SHP77 treated with DMSO at 0.1 percent for 48 hours (cell line): Measurements from ENCODE around the gene ZFP36L1.
A peak's percentile ranks its signal among the peaks of the same experiment; 100 is the strongest.

Source experiments
- DNase-seq: peaks from one replicate; lab custom pipeline; 2025; lab: John Stamatoyannopoulos, UW

ZFP36L1 gene

DNA sequence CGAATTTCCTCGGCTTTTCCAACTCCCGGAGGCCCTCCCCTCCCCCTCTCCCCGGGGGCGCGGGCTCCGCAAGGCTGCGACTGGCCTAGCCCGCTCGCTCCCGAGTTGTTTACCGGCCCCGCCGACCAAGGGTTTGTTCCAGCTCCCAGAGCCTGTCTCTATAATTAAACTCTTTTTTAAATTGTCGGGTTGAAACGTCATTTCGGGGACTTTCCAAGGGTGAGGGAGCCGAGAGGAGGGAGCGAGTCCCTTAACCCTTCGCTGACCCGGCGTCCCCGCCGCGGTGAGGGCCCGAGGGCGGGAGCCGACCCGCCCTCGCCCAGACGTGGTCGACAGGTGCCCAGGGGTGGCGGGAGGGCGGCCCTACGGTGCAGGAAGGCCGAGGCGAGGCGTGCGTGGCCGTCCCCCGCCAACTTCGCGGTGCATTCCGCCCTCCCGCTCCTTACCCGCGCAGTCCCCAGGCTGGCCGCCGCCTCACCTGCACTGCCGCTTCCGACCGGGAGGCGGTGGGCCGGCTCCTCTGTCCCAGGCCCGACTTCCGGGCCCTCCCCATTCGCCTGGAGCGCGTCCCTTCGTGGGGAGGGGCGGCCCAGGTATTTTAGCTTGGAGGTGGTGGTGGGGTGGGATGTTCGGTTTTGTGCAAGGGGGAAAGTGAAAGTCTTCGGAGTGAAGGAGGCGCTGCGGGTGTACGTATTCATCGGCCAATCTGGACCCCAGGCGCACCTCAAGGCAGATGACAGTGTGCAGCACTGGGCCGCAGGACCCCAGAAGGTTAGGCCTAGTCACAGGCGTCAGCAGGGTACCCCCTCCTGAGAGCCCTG is 2.9 kb upstream of the ZFP36L1 start:
- no peak for DNase-seq

- no peak for DNase-seq
Observed at GRCh38 chr14:68794851-68795596, 2.2 kb upstream of the ZFP36L1 start.

DNA sequence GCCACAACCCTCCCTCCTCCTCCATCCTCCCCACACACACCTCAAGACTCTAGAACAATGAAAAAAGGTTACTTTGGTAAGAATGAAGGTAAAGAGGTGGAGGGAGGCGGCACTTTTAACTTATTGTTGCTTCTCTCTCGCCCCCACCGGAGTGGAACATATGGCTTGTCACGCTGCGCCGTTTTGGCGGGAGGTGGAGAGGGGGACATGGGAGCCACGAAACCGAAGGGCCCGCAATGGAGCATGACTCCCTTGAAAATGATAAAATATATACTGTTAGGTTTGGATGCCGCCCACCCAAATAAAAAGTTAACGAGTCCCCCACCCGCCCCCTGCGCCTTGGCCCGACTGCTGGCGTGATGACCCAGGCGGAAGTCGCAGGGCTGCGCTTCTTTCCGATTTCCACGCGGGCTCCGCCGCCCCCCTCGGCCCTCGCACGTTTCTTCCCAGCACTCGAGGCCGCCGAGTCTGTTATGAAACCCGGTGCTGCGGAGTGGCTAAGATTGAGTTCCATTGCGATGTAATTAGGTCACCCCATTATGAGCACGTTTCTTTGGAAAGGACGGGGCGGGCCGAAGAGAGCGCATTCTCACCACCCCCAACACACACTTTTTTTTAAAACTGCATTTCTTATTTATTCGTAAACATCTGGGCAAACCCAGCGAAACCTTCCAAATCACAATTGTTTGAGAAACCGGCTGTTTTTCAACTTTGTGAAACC is 1.4 kb upstream of the ZFP36L1 start:
- DNase-seq = no peak

- no peak for DNase-seq
Observed at GRCh38 chr14:68793734-68794129, 865 bp upstream of the ZFP36L1 start.

DNA sequence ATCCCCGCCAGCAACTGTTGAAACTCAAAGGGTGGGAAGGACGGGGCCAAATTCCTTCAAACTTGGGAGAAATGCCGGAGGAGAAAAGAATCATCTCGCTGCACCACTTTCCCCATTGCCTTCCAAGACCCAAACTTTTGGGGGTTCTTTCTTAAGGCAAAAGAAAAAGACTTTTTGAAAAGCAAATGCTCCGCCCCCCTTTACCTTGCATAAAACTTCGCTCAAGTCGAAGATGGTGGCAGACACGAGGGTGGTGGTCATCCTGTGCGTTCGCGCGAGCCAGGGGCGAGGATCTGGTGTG is 239 bp downstream of the ZFP36L1 start:
- DNase-seq = no peak

DNA sequence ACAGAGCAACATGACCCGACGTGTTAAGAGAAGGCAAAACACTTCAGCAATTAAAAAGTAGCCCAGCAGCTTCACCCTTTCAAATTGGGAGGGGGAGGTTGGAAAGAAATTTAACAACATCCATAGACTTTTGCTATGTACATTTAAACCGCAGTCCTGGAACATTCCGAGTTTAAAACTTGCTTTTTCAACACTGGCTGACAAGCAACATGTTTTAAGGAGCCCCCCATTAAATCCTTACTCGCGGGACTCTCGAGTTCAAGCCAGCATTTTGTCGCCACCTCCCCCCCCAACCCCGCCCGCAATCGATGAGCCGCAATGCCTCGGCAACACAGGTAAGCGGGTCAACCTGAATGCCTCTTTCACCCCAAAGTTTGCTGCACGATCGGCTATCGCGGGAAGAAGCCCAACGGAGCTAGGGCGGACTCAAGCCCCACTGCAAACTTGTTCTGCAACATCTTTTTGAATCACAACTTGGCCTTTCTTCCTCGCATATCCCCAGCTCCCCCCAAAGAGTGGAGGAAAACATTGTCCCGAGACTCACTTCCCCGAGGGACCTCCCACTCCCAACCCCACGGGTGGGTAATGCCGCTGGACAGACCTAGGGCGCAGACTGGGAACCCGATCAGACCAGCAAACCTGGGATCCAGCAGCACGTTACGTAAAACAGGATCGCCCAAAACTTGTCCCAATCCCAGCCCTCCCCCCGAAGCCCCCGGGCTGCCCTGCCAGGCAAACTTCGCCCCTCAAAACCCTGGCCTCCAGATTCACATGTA is 777 bp downstream of the ZFP36L1 start:
- DNase-seq = no peak

DNA sequence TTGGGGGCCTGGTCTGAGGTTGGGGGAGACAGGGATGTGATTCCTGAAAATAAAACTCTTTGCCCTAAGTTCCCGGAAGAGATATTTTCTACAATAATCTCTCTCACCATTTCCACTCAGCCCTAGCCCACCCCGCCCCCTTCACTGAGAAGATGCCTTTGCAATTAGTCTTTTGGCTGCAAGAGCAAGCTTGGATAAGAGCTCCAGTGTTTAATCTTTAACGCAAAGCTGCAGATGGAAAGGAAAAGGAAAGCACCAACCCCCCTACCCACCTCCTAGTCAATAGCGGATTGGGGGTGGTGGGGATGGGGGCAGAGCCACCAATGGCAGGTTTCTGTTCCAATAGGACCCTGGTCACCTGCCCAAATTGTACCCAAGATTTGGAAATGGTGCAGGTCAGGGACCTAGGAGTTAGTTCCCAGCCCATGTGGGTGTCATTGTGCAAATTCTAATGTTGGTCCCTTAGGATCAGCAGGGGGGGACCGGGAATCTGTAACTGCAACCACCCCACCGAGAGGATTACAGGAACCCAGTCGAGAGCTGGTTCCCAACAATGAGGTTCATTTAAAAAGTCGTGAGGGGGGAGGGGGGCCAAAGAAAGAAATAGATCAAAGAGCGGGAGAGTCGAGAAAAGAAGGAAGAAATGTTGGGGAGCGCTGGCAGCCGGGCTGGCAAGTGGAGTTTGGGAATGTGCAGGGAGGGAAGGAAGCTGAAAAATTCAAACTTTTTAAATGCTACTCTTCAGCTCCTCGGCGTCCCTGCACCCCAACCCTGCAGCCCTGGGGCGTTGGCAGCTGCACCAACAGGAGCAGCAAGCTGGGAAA is 1.6 kb downstream of the ZFP36L1 start:
- DNase-seq = no peak

GRCh38 chr14:68790644-68791077 is 2.2 kb downstream of the ZFP36L1 start:
- no peak for DNase-seq

DNA sequence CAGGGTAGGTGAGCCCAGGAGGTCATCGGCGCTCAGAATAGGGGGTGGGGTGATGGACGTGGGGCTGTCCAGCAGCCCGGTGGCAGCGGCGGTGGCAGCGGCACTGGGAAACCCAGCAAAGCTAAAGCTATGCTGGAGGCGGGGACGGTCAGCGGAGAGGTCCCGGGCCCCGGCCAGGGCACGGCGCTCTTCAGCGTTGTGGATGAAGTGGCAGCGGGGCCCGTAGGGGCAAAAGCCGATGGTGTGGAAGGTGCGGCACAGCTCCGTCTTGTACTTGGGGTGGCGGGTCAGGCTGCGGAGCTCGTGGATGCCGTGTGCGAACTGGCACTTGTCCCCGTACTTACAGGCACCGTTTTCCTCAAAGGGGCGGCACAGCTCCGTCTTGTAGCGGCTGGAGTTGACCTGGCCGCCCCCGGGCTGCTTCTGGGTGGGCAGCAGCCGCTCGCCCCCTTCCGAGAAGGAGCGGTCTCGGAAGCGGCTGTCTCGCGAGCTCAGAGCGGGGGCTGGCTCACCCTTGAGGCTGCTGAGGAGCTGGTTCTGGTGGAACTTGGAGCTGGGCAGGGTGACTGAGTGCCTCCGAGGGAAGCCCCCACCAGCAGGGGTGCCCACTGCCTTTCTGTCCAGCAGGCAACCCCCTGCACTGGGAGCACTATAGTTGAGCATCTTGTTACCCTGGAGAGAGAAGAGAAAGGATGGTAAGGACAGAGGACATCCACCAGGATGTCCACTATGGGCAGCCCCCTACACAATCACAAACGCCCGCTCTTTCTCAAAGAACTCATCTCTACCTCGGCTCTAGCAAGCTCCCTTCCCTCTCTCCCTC is 2.8 kb downstream of the ZFP36L1 start:
- no peak for DNase-seq

GRCh38 chr14:68788996-68789820 is 3.7 kb downstream of the ZFP36L1 start:
- DNase-seq = peak; percentile 81

DNA sequence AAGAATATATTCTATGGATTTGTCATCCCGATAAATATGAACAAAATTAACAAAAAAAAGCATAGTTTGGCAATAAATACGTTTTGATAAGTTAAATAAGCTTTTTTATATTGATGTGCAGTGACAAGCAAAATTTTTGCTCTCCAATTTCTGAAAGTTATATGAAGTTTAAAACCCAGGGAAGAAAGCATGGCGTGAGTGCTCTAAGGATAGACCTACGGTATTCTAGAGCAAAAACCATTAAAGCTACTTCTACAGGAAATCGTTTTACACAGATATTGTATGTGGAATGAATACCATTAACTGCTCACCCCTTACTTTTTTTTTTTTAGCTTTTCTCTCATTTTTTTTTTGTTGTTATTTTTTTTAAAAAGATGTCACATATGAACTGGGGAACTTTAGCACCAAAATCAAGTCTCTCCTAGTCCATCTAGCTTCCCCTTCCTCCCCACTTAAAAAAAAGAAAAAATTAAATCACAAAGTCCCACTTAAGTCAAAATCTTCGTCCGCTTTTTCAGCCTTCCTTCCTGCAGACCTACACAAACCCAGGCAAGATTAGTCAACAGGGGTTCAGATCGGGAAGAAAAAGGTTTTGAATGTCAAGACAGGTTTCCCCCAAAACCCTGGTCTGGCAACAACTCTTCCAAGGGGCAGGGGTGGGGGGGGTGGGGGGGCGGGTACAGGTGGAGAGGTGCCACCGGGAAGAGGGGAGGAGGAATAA is 4.4 kb downstream of the ZFP36L1 start:
- DNase-seq = no peak

DNA sequence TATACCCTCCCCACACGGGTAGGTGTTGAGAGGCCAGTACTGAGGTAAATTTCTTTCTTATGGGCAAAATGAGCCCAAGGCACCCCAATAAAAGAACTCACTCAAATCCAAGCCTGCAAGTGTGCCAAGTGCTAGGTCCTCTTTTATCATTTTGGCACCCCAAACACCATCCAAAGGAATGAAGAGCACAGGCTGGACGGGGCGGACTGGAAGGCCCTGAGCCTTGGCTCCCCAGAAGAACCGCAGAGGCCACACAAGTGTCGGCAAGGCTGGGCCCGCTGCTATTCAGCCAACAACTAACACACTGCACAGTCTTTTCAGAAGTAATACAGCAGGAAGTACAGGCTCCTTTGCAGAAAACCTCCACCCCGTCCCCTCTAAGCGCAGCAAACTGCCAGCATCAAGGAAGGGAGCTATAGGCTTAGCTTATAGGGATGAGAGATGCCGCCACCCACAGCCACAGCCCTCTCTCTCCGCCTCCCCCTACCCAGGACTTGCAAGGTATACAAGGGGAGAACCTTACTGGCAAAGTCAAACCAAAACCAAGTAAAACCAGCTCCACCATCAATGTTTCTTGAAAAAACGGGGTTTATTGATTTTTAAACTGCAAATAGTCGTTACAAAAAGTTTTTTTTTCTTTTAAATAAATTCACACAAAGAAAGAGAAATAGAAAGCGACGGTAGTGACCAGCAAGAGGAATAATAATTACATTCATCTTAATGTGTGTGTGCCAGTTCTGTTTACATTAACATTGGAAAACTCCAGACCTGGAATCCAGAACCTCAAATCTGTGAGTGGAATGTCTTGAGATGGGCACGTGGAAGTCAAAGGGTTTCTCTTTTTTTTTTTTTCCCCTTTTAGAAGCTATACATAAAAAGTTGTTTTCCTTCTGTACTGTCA is 5.5 kb downstream of the ZFP36L1 start:
- DNase-seq = no peak

- no peak for DNase-seq
Observed at GRCh38 chr14:68786491-68787091, 6.3 kb downstream of the ZFP36L1 start.

- no peak for DNase-seq
Observed at GRCh38 chr14:68785534-68786490, 7.1 kb downstream of the ZFP36L1 start.

DNA sequence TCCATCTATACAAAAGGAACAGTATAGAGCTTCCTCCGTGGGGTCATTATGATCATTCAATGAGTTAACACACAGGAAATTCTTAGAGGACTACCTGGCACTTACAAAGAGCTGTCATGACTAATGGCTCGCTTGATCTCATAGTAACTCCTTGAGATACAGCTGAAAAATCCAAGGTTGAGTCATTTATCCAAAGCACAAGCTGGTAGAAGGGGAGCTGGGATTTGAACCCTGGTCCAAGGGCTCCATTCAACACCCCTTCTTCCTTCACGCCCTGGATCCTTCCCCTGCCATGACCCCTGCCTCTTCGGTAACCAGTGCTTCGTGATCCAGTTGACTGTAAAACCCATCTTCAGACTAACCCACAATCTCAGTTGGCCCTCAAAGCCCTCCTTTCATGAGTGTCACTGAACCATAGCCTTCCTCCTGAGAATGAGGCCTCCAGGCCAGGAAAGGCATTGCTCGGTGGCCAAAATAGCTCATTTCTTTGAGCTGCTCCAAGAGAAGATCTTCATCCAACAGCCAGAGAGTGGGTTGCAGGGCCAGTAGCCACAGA is 7.8 kb downstream of the ZFP36L1 start:
- no peak for DNase-seq
